Ovary (tissue), 3 donors: Measurements from ENCODE around the gene MAPK14.

Source experiments
- CTCF ChIP-seq, 3 donors: fragments of 450-650 bp in 2 of 3; fragments of 200-600 bp in 1 of 3; IDR thresholded peaks; one replicate each; pipeline versions ENCODE4 v1.5.1 to v1.8.0; 2016 to 2022; ENCODE audit warnings: antibody characterized with exemption in 3 of 3, mild to moderate bottlenecking in 1 of 3
- POLR2A ChIP-seq: fragments of 450-650 bp; IDR thresholded peaks from one replicate; pipeline ENCODE4 v1.6.1; 2017; ENCODE audit warnings: antibody characterized with exemption, mild to moderate bottlenecking, moderate library complexity
- donor health status: DM: no; HTN: no; CAD: no.

GRCh38 chr6:36049582-36049981 lies 22.0 kb downstream of the MAPK14 start:
- no peak for TF ChIP-seq CTCF (IDR thresholded peaks at IDR 0.05)
- TF ChIP-seq POLR2A, result no peak
